K562 (cell line): ENCODE measurements around the gene EPN3. TPM values are rescaled to one million over a fixed set of nuclear protein-coding genes. Genes with fewer than 3 reads are reported as not detected.

Source experiments
- ATAC-seq: fragments of 200-7000 bp; cut with Tn5 transposase; 3 replicates; pipeline ENCODE4 v1.9.1; 2020; ENCODE audit warnings: moderate library complexity
- BruUV-seq: library from RNA; stranded (reverse); fragments of 400-500 nt; replicated peaks from 2 replicates; lab custom pipeline; 2021; lab: Mats Ljungman, UMichigan
- CTCF ChIA-PET: fragments of 300-600 bp; formaldehyde crosslinking; extraction: SDS; loops from one replicate; lab custom pipeline; 2021; ENCODE audit warnings: low intra/inter-chr PET ratio; lab: Yijun Ruan, JAX
- POLR2A ChIA-PET: fragments of 300-600, 350-650 bp; sonication (Branson Sonifier 250); formaldehyde crosslinking; extraction: SDS; loops from one replicate; lab custom pipeline; 2021; ENCODE audit warnings: antibody characterized with exemption, inconsistent platforms; lab: Yijun Ruan, JAX
- DNase-seq, 4 experiments: peaks; one replicate each; pipeline versions ENCODE4 v3.0.0 to v3.0.0-alpha.2; 2011 to 2018; ENCODE audit warnings: low spot score in 3 of 4, mixed read lengths in 3 of 4; ENCODE audit errors: extremely low read depth in 1 of 4
- FAIRE-seq: peaks from 2 replicates; lab custom pipeline; 2011; peaks lifted over from hg19 to GRCh38; lab: Jason Lieb, UNC
- H2AFZ ChIP-seq: 2 replicates; pipeline ENCODE4 v1.6.0; 2011; ENCODE audit warnings: low read depth, low read length, control low read depth, inconsistent platforms
- H3K27ac ChIP-seq: fragments of 200-600 bp; 3 replicates; pipeline ENCODE4 v1.8.0; 2011; ENCODE audit warnings: low read depth, mild to moderate bottlenecking, control low read depth, inconsistent platforms, low read length, moderate library complexity, mixed read lengths; ENCODE audit errors: extremely low read depth
- H3K27me3 ChIP-seq, 2 experiments: fragments of 300-600 bp in 1 of 2; 2 replicates in 1 of 2; 3 replicates in 1 of 2; pipeline versions ENCODE4 v1.6.0 to v1.8.0; 2011; ENCODE audit warnings: inconsistent platforms in 2 of 2, low read length in 2 of 2, mild to moderate bottlenecking in 1 of 2, mixed read lengths in 1 of 2, moderate library complexity in 1 of 2; ENCODE audit not compliant: control insufficient read depth in 2 of 2, insufficient read depth in 2 of 2
- H3K36me3 ChIP-seq: fragments of 300-600 bp; 3 replicates; pipeline ENCODE4 v1.8.0; 2011; ENCODE audit warnings: mild to moderate bottlenecking, low read length, inconsistent platforms; ENCODE audit not compliant: control insufficient read depth, insufficient read depth
- H3K4me1 ChIP-seq, 2 experiments: fragments of 200-600 bp in 1 of 2; replicated peaks in 1 of 2; 2 replicates in 1 of 2; 3 replicates in 1 of 2; pipeline versions ENCODE4 v1.5.1 to v1.8.0; 2011; ENCODE audit warnings: inconsistent platforms in 2 of 2, low read length in 2 of 2, mild to moderate bottlenecking in 1 of 2, mixed read lengths in 1 of 2, moderate library complexity in 1 of 2; ENCODE audit not compliant: control insufficient read depth in 2 of 2, insufficient read depth in 2 of 2
- H3K4me2 ChIP-seq: 2 replicates; pipeline ENCODE4 v1.6.1; 2011; ENCODE audit warnings: low read length, control low read depth, inconsistent platforms, mixed read lengths; ENCODE audit not compliant: insufficient read depth
- H3K4me3 ChIP-seq: fragments of 200-600 bp; sonication (generic), shearing (Covaris generic); 2 replicates; pipeline ENCODE4 v1.5.1; 2016; ENCODE audit warnings: control low read depth, inconsistent platforms
- H3K79me2 ChIP-seq: fragments of 200-600 bp; 3 replicates; pipeline ENCODE4 v1.8.0; 2011; ENCODE audit warnings: low read length, inconsistent platforms; ENCODE audit not compliant: control insufficient read depth, insufficient read depth
- H3K9ac ChIP-seq, 2 experiments: 2 replicates each; pipeline versions ENCODE4 v1.6.0 to v1.6.1; 2011; ENCODE audit warnings: low read depth in 2 of 2, low read length in 2 of 2, control low read depth in 1 of 2, inconsistent platforms in 1 of 2, mild to moderate bottlenecking in 1 of 2, mixed read lengths in 1 of 2; ENCODE audit not compliant: insufficient read depth in 1 of 2
- H3K9me1 ChIP-seq: one replicate; pipeline ENCODE4 v1.6.0; 2011; ENCODE audit warnings: inconsistent platforms, mild to moderate bottlenecking, low read length, moderate library complexity; ENCODE audit not compliant: control insufficient read depth, insufficient read depth
- H3K9me3 ChIP-seq: replicated peaks from 2 replicates; pipeline ENCODE4 v1.5.1; 2011; ENCODE audit warnings: low read depth, low read length, inconsistent platforms; ENCODE audit not compliant: control insufficient read depth, insufficient read depth
- H4K20me1 ChIP-seq: replicated peaks from 2 replicates; pipeline ENCODE4 v1.6.1; 2011; ENCODE audit warnings: low read length, inconsistent platforms, mixed read lengths; ENCODE audit not compliant: control insufficient read depth, insufficient read depth
- ATF7 ChIP-seq: fragments of 450-650 bp; IDR thresholded peaks from 2 replicates; pipeline ENCODE4 v1.7.1; 2014; ENCODE audit warnings: mild to moderate bottlenecking, moderate library complexity
- CTCF ChIP-seq, 3 experiments: IDR thresholded peaks in 2 of 3; conservative IDR thresholded peaks in 1 of 3; 2 replicates each; pipeline ENCODE4 v1.5.1; 2011 to 2012; ENCODE audit warnings: low read length in 3 of 3, mild to moderate bottlenecking in 3 of 3, control low read depth in 2 of 3, improper control_type of control experiment in 1 of 3, inconsistent platforms in 1 of 3, low read depth in 1 of 3, mixed read lengths in 1 of 3, moderate library complexity in 1 of 3; ENCODE audit not compliant: insufficient read depth in 2 of 3
- ESRRA ChIP-seq: fragments of 450-650 bp; IDR thresholded peaks from 2 replicates; pipeline ENCODE4 v1.6.1; 2014; ENCODE audit warnings: low read depth, mild to moderate bottlenecking, moderate library complexity, borderline replicate concordance
- RAD21 ChIP-seq, 2 experiments: fragments of 250-450 bp in 1 of 2; fragments of 450-650 bp in 1 of 2; sonication (Bioruptor Pico) in 1 of 2; formaldehyde crosslinking in 1 of 2; IDR thresholded peaks in 1 of 2; conservative IDR thresholded peaks in 1 of 2; 2 replicates each; pipeline versions ENCODE4 v1.4.0 to v1.8.0; 2020 to 2022; ENCODE audit warnings: mild to moderate bottlenecking in 2 of 2, moderate library complexity in 1 of 2
- WGBS: fragments of 100-300 bp; shearing (Covaris generic); methylation state at CpG from one replicate; pipeline ENCODE4 v1.1.6; 2016; ENCODE audit warnings: low coverage, mixed read lengths; ENCODE audit not compliant: insufficient coverage; ENCODE audit errors: missing lambda C conversion rate; 5-methylcytosine and 5-hydroxymethylcytosine counted together
- in situ Hi-C: fragments of 300-500 bp; cut with MboI; formaldehyde crosslinking; loops from 4 replicates; pipeline ENCODE4 v1.15.0; 2018; ENCODE audit warnings: inconsistent platforms, mixed read lengths
- intact Hi-C: fragments of 100-400 bp; cut with micrococcal nuclease; formaldehyde crosslinking; loops from 2 replicates; pipeline ENCODE4 v1.14.2; 2022
- polyA plus RNA-seq, 8 experiments: library from polyadenylated mRNA; depleted of rRNA in 4 of 8; stranded (reverse) in 5 of 8; unstranded in 3 of 8; fragments of >200 nt; fragmentation: Nextera tagmentation in 2 of 8; fragmentation: Illumina TruSeq in 1 of 8; extraction: Ambion mirVana in 2 of 8; extraction: Trizol in 1 of 8; gene quantifications; 2 replicates each; pipeline versions ENCODE4 v1.2.1 to v1.2.3, GENCODE V29; 2011 to 2014; ENCODE audit warnings: inconsistent platforms in 1 of 8, missing spikeins in 1 of 8
- total RNA-seq, 7 experiments: library from RNA; depleted of rRNA in 6 of 7; stranded (reverse); fragments of >200 nt in 6 of 7; fragmentation: Illumina TruSeq in 2 of 7; extraction: Trizol in 2 of 7; gene quantifications; 2 replicates each; pipeline versions ENCODE4 v1.2.1 to v1.2.3, GENCODE V29; 2011 to 2021; ENCODE audit warnings: low replicate concordance in 1 of 7

EPN3 gene
- total and polyA plus RNA-seq, 9 of the 15 experiments (the other 6 are each of a cell fraction or from before 2014, with no cell fraction given): 0.16 TPM; not detected in 8

DNA sequence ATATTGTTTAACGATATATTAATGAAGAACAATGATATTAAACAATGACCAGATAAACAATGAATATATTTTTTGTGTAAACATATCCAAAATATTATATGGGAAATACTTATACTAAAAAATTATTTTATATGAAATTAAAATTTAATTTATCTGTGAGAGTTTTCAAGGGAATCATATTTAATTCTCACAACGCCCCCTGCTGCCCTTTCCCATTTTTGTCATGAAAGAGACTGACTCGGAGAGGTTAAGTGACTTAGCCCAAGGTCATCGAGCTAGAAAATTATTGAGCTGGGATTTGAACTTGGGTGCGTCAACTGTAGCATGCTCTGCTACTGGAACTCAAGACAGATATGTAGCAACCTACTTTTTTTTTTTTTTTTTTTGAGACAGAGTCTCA lies 31.5 kb upstream of the EPN3 start:
- peak in 1 of 2 experiments; percentile 20; a peak in 2 of 4 replicates for TF ChIP-seq RAD21 (CRISPR knock-in tag; conservative IDR thresholded peaks at IDR 0.05 in 1 of 2, IDR thresholded peaks at IDR 0.05 in 1 of 2)
- TF ChIP-seq CTCF (IDR thresholded peaks at IDR 0.05 in 2 of 3, conservative IDR thresholded peaks at IDR 0.05 in 1 of 3; ENCODE audit: insufficient read depth in 2 of 3, low read depth in 1 of 3, low read length in 3 of 3): peak; percentile 37 to 64 (median 55); a peak in 5 of 6 replicates
- no peak for TF ChIP-seq ATF7
- peak; percentile 83 for TF ChIP-seq ESRRA
- in situ Hi-C loops (no loop called here), intact Hi-C loops (no loop called here)
- ATAC-seq (peak; percentile 47; the same call in 1 of the 3 replicates), FAIRE-seq (no peak), DNase-seq (peak in 3 of 4 experiments; percentile 41 to 49 (median 41))
- 11% methylated on average over 5 of the region's 5 CpGs for WGBS
- H2AFZ ChIP-seq: no peak overlapping the region
- no peak overlapping the region for H3K4me3 ChIP-seq
- peaks cover 23 to 32% of the 10 kb centered on the region in 2 experiments for H3K27me3 ChIP-seq
- H3K4me1 ChIP-seq: no peaks in the 10 kb centered on the region
- no peaks in the 10 kb centered on the region for H3K9me1 ChIP-seq
- no peaks in the 10 kb centered on the region for H3K79me2 ChIP-seq
- no peaks in the 10 kb centered on the region for H3K9me3 ChIP-seq
- no peak overlapping the region for H3K27ac ChIP-seq
- H3K4me2 ChIP-seq: no peak overlapping the region
- no peak overlapping the region for H3K9ac ChIP-seq
- H4K20me1 ChIP-seq: 0 out of 2 replicates have a peak, but pooled peaks cover 3% of the 10 kb centered on the region
- no peaks in the 10 kb centered on the region for H3K36me3 ChIP-seq
- no TSS peak for BruUV-seq
- CTCF ChIA-PET: interaction anchor here (0.7 kb wide), 1 partner anchor 21 kb away, joined by 3 read pairs; no protein-coding TSS in a partner anchor
- POLR2A ChIA-PET: interaction anchor here (1.0 to 1.1 kb wide), 2 partner anchors 11 to 22 kb away, joined by 4 read pairs; no protein-coding TSS in a partner anchor
